ENCODE results near the gene PTPN23.

PTPN23 gene

DNA sequence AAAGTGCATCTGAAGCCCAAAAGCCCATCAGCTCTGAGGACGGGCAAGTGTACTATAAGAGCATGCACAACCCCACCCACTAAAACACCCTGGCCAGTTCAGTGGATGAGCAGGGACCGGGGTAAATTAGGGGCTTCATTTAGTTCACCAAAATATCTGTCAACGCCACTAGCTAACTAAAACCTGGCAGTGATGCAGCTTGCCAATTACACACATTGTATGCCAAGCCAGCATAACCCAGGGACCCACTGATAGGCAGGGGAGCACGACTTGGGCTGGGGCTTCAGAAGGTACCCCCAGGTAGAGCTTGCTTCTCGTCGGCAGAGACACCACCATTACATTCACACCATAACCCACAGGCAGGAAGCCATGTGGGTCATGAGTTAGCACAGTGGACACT, 47.0 kb downstream of the PTPN23 start:
- no peak overlapping the region for H2BK120ac ChIP-seq (ENCODE audit: low read depth, low read length)
- no peak overlapping the region for H4K8ac ChIP-seq (ENCODE audit: low read length)
- H2BK15ac ChIP-seq (ENCODE audit: low read depth, poor library complexity, severe bottlenecking) = no peak overlapping the region
- no peak overlapping the region for H2BK12ac ChIP-seq (ENCODE audit: low read length in 2 of 2)
- no peak for DNase-seq
- H2BK5ac ChIP-seq (ENCODE audit: low read depth, low read length, poor library complexity, severe bottlenecking) = no peak overlapping the region
- H3K9ac ChIP-seq (ENCODE audit: low read length) = no peak overlapping the region
- no peak overlapping the region for H3K27ac ChIP-seq (ENCODE audit: low read length, poor library complexity, severe bottlenecking)
- no peaks in the 10 kb centered on the region for H3K4me1 ChIP-seq (ENCODE audit: control insufficient read depth, insufficient read depth, low read depth, low read length)
- no peak overlapping the region for H3K18ac ChIP-seq (ENCODE audit: low read depth in 1 of 2, low read length in 2 of 2)
- no peak overlapping the region for H3K23ac ChIP-seq (ENCODE audit: low read length in 2 of 2)
- H4K91ac ChIP-seq (ENCODE audit: low read length) = no peak overlapping the region
- peaks cover 20% of the 10 kb centered on the region for H3K79me1 ChIP-seq (replicated peaks; ENCODE audit: low read length, poor library complexity, severe bottlenecking)
- H3K4me2 ChIP-seq (ENCODE audit: low read length, poor library complexity, severe bottlenecking) = no peak overlapping the region
- H2AFZ ChIP-seq (ENCODE audit: low read depth, low read length) = no peak overlapping the region
- no peaks in the 10 kb centered on the region for H3K27me3 ChIP-seq (ENCODE audit: control insufficient read depth in 1 of 2, insufficient read depth in 1 of 2, low read length in 2 of 2)
- H2AK5ac ChIP-seq (ENCODE audit: low read length, severe bottlenecking) = no peak overlapping the region
- no peak overlapping the region for H3K4ac ChIP-seq (ENCODE audit: low read depth in 1 of 2, low read length in 2 of 2)
- H3K9me3 ChIP-seq (ENCODE audit: control insufficient read depth, low read length) = no peaks in the 10 kb centered on the region
- H3K4me3 ChIP-seq (ENCODE audit: insufficient read depth in 1 of 2, low read depth in 1 of 2, low read length in 2 of 2) = no peak overlapping the region
- WGBS = 97% methylated on average over 6 of the region's 6 CpGs
- peaks cover 68 to 83% of the 10 kb centered on the region in 2 experiments for H3K36me3 ChIP-seq (ENCODE audit: control insufficient read depth in 1 of 2, insufficient read depth in 2 of 2, low read depth in 1 of 2, low read length in 2 of 2)
- H3K14ac ChIP-seq (ENCODE audit: low read length in 2 of 2) = no peak overlapping the region

DNA sequence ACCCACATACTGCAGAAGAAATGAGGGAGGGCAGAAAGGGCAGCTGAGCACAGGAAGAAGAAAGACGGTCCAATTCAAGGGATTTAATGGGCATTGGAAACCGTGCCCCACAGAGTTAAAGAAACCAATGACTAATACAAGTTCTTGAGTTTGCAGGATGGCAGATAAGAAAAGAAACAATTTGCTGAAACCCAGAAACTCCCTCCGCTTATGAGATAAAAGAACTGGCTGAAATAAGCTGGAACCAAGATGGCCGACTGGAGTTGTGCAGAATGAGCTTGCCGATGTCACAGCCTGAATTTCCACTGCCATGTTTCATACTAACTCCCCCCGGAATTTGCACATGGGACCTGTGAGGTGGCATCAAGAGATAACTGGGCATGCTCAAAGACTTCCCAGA, 47.8 kb downstream of the PTPN23 start:
- Histone ChIP-seq H3K4ac (ENCODE audit: low read depth in 1 of 2, low read length in 2 of 2) (no peak overlapping the region), H3K27me3 (ENCODE audit: control insufficient read depth in 1 of 2, insufficient read depth in 1 of 2, low read length in 2 of 2) (no peaks in the 10 kb centered on the region), H3K4me1 (ENCODE audit: control insufficient read depth, insufficient read depth, low read depth, low read length) (no peaks in the 10 kb centered on the region), H2BK15ac (ENCODE audit: low read depth, poor library complexity, severe bottlenecking) (no peak overlapping the region), H3K4me3 (ENCODE audit: insufficient read depth in 1 of 2, low read depth in 1 of 2, low read length in 2 of 2) (no peak overlapping the region), H2AFZ (ENCODE audit: low read depth, low read length) (no peak overlapping the region), H3K27ac (ENCODE audit: low read length, poor library complexity, severe bottlenecking) (no peak overlapping the region), H3K23ac (ENCODE audit: low read length in 2 of 2) (no peak overlapping the region), H2BK120ac (ENCODE audit: low read depth, low read length) (no peak overlapping the region), H3K9me3 (ENCODE audit: control insufficient read depth, low read length) (no peaks in the 10 kb centered on the region), H3K79me1 (replicated peaks; ENCODE audit: low read length, poor library complexity, severe bottlenecking) (peaks cover 18% of the 10 kb centered on the region), H3K14ac (ENCODE audit: low read length in 2 of 2) (no peak overlapping the region), H3K18ac (ENCODE audit: low read depth in 1 of 2, low read length in 2 of 2) (no peak overlapping the region), H2BK12ac (ENCODE audit: low read length in 2 of 2) (no peak overlapping the region), H3K4me2 (ENCODE audit: low read length, poor library complexity, severe bottlenecking) (no peak overlapping the region), H4K8ac (ENCODE audit: low read length) (no peak overlapping the region), H2BK5ac (ENCODE audit: low read depth, low read length, poor library complexity, severe bottlenecking) (no peak overlapping the region), H2AK5ac (ENCODE audit: low read length, severe bottlenecking) (no peak overlapping the region), H3K9ac (ENCODE audit: low read length) (no peak overlapping the region), H4K91ac (ENCODE audit: low read length) (no peak overlapping the region), H3K36me3 (ENCODE audit: control insufficient read depth in 1 of 2, insufficient read depth in 2 of 2, low read depth in 1 of 2, low read length in 2 of 2) (peaks cover 63 to 89% of the 10 kb centered on the region in 2 experiments)
- WGBS = 91% methylated on average over 6 of the region's 6 CpGs
- no peak for DNase-seq

DNA sequence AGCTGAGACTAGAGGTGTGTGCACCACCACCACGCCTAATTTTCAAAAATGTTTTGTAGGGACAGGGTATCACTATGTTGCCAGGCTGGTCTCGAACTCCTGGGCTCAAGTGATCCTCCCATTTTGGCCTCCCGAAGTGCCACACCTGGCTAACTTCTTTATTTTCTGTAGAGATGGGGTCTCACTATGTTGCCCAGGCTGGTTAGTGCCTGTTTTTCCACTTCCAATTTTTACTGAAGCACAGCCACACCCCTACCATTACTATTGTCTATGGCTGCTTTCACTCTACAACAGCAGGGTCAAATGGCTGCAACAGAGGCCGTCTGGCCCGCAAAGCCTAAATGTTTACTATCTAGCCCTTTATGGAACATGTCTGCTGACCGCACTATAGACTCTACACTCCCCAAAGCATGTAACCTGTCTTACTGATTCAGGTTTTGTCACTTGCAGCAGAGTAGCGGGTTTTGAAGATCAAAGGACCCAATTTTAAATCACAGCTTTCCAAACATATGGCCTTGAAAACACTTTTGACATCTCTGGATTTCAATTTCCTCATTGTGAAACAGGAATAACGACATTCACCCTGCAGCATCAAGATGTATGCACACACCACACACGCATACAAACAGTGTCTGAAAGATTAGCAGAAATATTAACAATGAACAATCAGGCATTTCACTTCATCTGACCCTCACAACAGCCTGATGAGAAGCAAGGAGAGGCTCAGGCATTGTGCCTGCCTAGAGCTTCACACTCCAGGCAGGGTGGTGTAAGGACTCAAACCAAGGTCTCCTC, 48.9 kb downstream of the PTPN23 start:
- Histone ChIP-seq H3K23ac (ENCODE audit: low read length in 2 of 2) (no peak overlapping the region), H3K36me3 (ENCODE audit: control insufficient read depth in 1 of 2, insufficient read depth in 2 of 2, low read depth in 1 of 2, low read length in 2 of 2) (peaks cover 61 to 89% of the 10 kb centered on the region in 2 experiments), H2BK15ac (ENCODE audit: low read depth, poor library complexity, severe bottlenecking) (no peak overlapping the region), H3K4ac (ENCODE audit: low read depth in 1 of 2, low read length in 2 of 2) (no peak overlapping the region), H2AFZ (ENCODE audit: low read depth, low read length) (no peak overlapping the region), H4K91ac (ENCODE audit: low read length) (no peak overlapping the region), H2BK120ac (ENCODE audit: low read depth, low read length) (no peak overlapping the region), H4K8ac (ENCODE audit: low read length) (no peak overlapping the region), H2BK12ac (ENCODE audit: low read length in 2 of 2) (no peak overlapping the region), H3K18ac (ENCODE audit: low read depth in 1 of 2, low read length in 2 of 2) (no peak overlapping the region), H3K4me2 (ENCODE audit: low read length, poor library complexity, severe bottlenecking) (no peak overlapping the region), H3K27me3 (ENCODE audit: control insufficient read depth in 1 of 2, insufficient read depth in 1 of 2, low read length in 2 of 2) (no peaks in the 10 kb centered on the region), H3K14ac (ENCODE audit: low read length in 2 of 2) (no peak overlapping the region), H3K4me1 (ENCODE audit: control insufficient read depth, insufficient read depth, low read depth, low read length) (no peaks in the 10 kb centered on the region), H3K9me3 (ENCODE audit: control insufficient read depth, low read length) (no peaks in the 10 kb centered on the region), H3K9ac (ENCODE audit: low read length) (no peak overlapping the region), H2AK5ac (ENCODE audit: low read length, severe bottlenecking) (no peak overlapping the region), H2BK5ac (ENCODE audit: low read depth, low read length, poor library complexity, severe bottlenecking) (no peak overlapping the region), H3K4me3 (ENCODE audit: insufficient read depth in 1 of 2, low read depth in 1 of 2, low read length in 2 of 2) (no peak overlapping the region), H3K79me1 (replicated peaks; ENCODE audit: low read length, poor library complexity, severe bottlenecking) (peaks cover 16% of the 10 kb centered on the region), H3K27ac (ENCODE audit: low read length, poor library complexity, severe bottlenecking) (no peak overlapping the region)
- DNase-seq = no peak
- 98% methylated on average over 9 of the region's 9 CpGs for WGBS

DNA sequence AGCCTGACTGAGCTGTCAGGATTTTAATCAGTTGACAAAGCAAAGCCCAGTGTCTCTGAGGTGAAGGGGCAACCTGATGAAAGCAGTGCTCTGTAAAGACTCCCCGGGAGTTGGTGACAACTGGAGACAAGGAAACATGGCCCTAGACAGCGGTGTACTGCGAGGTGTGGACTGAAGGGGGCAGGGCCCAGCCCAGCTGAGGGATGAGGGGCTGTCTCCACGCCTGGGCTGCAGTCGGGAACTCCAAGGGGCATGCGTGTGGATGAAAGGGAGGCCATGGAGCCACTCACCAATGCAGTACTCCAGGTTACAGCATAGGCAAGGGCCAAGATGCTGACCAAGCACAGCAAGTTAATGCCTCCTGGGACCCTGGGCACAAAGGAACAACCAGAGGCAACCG, 49.8 kb downstream of the PTPN23 start:
- Histone ChIP-seq H3K18ac (ENCODE audit: low read depth in 1 of 2, low read length in 2 of 2) (no peak overlapping the region), H3K36me3 (ENCODE audit: control insufficient read depth in 1 of 2, insufficient read depth in 2 of 2, low read depth in 1 of 2, low read length in 2 of 2) (peaks cover 60 to 84% of the 10 kb centered on the region in 2 experiments), H4K91ac (ENCODE audit: low read length) (no peak overlapping the region), H3K27me3 (ENCODE audit: control insufficient read depth in 1 of 2, insufficient read depth in 1 of 2, low read length in 2 of 2) (no peaks in the 10 kb centered on the region), H3K4me3 (ENCODE audit: insufficient read depth in 1 of 2, low read depth in 1 of 2, low read length in 2 of 2) (no peak overlapping the region), H3K27ac (ENCODE audit: low read length, poor library complexity, severe bottlenecking) (no peak overlapping the region), H2AK5ac (ENCODE audit: low read length, severe bottlenecking) (no peak overlapping the region), H2BK5ac (ENCODE audit: low read depth, low read length, poor library complexity, severe bottlenecking) (no peak overlapping the region), H3K23ac (ENCODE audit: low read length in 2 of 2) (no peak overlapping the region), H2BK15ac (ENCODE audit: low read depth, poor library complexity, severe bottlenecking) (no peak overlapping the region), H3K4ac (ENCODE audit: low read depth in 1 of 2, low read length in 2 of 2) (no peak overlapping the region), H2BK12ac (ENCODE audit: low read length in 2 of 2) (no peak overlapping the region), H3K79me1 (replicated peaks; ENCODE audit: low read length, poor library complexity, severe bottlenecking) (peaks cover 18% of the 10 kb centered on the region), H4K8ac (ENCODE audit: low read length) (no peak overlapping the region), H3K9ac (ENCODE audit: low read length) (no peak overlapping the region), H3K4me1 (ENCODE audit: control insufficient read depth, insufficient read depth, low read depth, low read length) (peaks cover 2% of the 10 kb centered on the region), H3K9me3 (ENCODE audit: control insufficient read depth, low read length) (no peaks in the 10 kb centered on the region), H3K4me2 (ENCODE audit: low read length, poor library complexity, severe bottlenecking) (no peak overlapping the region), H2AFZ (ENCODE audit: low read depth, low read length) (no peak overlapping the region), H3K14ac (ENCODE audit: low read length in 2 of 2) (no peak overlapping the region), H2BK120ac (ENCODE audit: low read depth, low read length) (no peak overlapping the region)
- DNase-seq = no peak
- 90% methylated on average over 7 of the region's 7 CpGs for WGBS

Measured in mesenchymal stem cell (in vitro differentiated cells and primary cell).